ENCODE results near the gene BANK1.

Gene BANK1

DNA sequence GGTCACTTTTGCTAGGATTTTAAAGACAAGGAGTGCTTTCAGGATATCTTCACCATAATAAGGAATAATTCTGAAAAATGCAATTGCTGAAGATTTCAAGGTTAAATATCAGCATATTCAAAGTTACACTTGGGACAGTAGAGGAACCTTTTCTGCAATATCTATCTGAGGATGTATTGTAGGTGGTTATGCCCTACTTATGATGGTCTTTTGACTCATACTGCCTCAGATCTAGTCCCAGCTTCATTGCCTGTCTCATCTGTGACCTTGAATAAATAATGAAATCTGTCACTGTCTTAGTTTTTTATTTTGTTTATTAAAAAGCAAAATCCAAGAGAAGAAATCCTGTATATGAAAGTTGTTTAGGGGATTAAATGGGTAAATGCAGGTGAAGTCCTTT lies 2.9 kb downstream of the BANK1 start:
- DNase-seq (no peak), ATAC-seq (no peak)
- H3K4me1 Mint-ChIP-seq: peaks cover 20% of the 10 kb centered on the region
- no peak overlapping the region for H3K4me3 Mint-ChIP-seq
- peaks cover 0 to 5% of the 10 kb centered on the region in 2 donors for H3K9me3 Mint-ChIP-seq
- peaks cover 53% of the 10 kb centered on the region for H3K27me3 Mint-ChIP-seq
- no peak overlapping the region for H3K27ac Mint-ChIP-seq

DNA sequence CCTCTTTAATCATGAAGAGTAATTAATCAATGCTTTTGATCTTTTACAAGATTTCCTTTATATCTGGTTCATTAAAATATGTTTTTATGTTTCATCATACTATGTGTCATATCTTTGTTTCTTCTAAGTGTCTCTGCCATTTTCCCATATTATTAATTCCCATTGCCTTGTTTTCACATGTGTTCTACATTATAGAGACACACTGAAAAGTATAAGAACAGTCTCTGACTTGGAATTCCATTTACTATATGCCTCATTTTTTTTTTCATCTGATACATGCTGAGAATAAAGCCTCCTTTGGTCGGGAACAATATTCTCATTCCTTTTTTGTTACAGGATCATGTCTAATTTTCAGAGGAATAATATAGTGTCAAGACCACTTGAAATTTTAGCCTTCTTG lies 4.3 kb downstream of the BANK1 start:
- DNase-seq: no peak
- Mint-ChIP-seq H3K27ac (no peak overlapping the region), H3K9me3 (peaks cover 0 to 5% of the 10 kb centered on the region in 2 donors), H3K4me3 (no peak overlapping the region), H3K27me3 (peaks cover 53% of the 10 kb centered on the region), H3K4me1 (peaks cover 20% of the 10 kb centered on the region)
- ATAC-seq: no peak

DNA sequence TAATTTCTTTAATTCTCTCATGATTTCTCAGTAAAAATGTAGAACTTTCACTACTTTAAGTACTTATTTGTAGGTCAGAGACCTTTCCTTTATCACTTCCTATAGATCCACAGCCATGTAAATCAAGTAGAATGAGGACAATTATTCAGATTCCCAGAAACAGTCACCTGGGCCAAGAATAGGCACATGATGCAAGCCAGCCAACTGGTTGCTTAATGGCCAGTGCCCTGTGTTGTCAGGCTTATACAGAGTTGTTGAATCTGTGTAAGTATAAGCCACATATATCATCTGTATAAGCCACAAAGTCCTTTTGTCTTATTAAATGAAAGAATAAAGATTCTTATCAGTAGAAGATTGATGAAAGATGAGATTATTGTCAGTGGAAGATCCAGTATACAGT lies 5.2 kb downstream of the BANK1 start:
- no peak for ATAC-seq
- peaks cover 12% of the 10 kb centered on the region for H3K4me1 Mint-ChIP-seq

DNA sequence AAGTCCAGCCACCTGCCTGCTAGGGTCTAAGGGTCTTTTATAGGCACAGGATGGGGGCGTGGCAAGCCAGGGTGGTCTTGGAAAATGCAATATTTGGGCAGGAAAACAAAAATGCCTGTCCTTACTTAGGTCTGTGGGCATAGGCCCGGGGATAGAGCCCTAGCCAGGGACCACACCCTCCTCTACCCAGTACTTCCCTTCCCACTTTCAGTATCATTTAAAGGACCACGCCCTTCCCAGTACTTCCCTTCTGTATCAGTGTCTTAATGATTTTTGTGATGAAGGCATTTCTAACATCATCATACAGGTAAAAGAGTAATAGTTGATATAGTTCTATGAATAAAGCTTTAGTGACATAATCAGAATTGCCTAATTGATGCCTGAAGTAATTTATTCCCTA lies 11.4 kb downstream of the BANK1 start:
- no peak for ATAC-seq

More for the DNA sequence above, 5.2 kb downstream of the BANK1 start:
- peaks cover 46% of the 10 kb centered on the region for H3K27me3 Mint-ChIP-seq
- peaks cover 0 to 5% of the 10 kb centered on the region in 2 donors for H3K9me3 Mint-ChIP-seq
- H3K4me3 Mint-ChIP-seq: no peak overlapping the region
- no peak overlapping the region for H3K27ac Mint-ChIP-seq
- DNase-seq: no peak

DNA sequence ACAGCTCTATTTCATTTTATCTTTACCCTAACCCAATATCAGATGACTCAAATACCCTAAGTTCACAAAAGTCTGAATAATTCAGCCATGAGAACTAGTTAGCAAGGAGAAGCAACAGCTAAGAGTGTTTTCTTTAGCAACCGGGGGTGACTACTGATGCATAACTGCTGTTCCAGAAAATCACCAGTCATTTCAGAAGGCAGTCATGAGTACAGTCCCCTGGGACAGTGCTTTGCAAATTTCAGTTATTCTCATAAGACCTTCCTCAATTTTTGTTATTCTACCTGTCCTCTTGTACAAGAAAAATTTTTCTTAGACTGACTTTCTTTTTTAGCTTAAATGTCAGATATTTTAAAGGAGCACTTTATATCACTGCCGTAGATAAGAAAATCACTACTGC lies 16.4 kb downstream of the BANK1 start:
- no peak overlapping the region for H3K27ac Mint-ChIP-seq
- no peak for ATAC-seq

More for the DNA sequence above, 11.4 kb downstream of the BANK1 start:
- Mint-ChIP-seq H3K27ac (no peak overlapping the region), H3K4me3 (no peak overlapping the region), H3K9me3 (peaks cover 0 to 5% of the 10 kb centered on the region in 2 donors), H3K27me3 (peaks cover 11% of the 10 kb centered on the region), H3K4me1 (no peaks in the 10 kb centered on the region)
- DNase-seq: no peak

DNA sequence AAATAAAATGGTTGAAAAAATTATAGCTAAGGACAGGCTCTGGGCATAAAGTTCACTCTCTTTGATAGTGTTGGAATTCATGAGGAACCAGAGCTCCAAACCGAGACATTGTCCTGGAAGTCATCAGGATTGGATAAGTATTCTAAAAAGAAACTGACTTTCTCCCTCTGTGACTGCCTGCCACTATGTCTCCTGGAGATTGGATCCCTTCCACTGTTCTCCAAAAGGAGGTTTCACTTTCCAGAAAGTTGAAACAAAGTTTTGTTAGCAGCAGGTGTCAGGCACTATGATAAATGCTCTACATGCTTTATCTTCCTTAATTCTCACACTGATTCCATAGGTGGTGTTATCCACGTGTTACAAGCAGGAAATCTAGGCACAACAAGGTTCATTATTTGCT lies 16.8 kb downstream of the BANK1 start:
- Mint-ChIP-seq H3K9me3 (no peaks in the 10 kb centered on the region), H3K4me3 (no peak overlapping the region)

More for the DNA sequence above, 16.4 kb downstream of the BANK1 start:
- no peak for DNase-seq
- H3K4me3 Mint-ChIP-seq: no peak overlapping the region
- no peaks in the 10 kb centered on the region for H3K9me3 Mint-ChIP-seq
- H3K27me3 Mint-ChIP-seq: no peaks in the 10 kb centered on the region
- H3K4me1 Mint-ChIP-seq: no peaks in the 10 kb centered on the region

DNA sequence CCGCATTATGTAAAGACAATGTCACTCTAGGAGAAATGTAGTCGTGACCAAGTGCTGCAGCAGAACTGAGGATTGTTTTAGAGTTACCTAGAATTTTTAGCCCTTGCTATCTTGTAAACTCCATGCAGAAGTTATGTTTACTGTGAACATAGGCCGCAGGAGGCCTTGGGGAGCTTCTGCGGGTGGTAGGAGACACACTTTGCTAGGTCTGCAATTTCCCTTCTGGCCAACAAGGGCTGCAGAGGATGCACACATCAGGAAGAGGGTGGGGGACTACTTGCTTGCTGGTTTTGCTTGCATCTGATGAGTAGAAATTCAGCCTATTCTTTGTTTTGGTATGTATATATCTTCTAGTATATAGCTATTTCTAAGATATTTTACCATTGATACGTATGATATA lies 23.1 kb downstream of the BANK1 start:
- Mint-ChIP-seq H3K4me3 (no peak overlapping the region), H3K4me1 (no peaks in the 10 kb centered on the region), H3K27ac (no peak overlapping the region), H3K9me3 (no peaks in the 10 kb centered on the region), H3K27me3 (no peaks in the 10 kb centered on the region)
- ATAC-seq: no peak
- no peak for DNase-seq

More for the DNA sequence above, 16.8 kb downstream of the BANK1 start:
- Mint-ChIP-seq H3K27me3 (no peaks in the 10 kb centered on the region), H3K4me1 (no peaks in the 10 kb centered on the region), H3K27ac (no peak overlapping the region)
- DNase-seq (no peak), ATAC-seq (no peak)

DNA sequence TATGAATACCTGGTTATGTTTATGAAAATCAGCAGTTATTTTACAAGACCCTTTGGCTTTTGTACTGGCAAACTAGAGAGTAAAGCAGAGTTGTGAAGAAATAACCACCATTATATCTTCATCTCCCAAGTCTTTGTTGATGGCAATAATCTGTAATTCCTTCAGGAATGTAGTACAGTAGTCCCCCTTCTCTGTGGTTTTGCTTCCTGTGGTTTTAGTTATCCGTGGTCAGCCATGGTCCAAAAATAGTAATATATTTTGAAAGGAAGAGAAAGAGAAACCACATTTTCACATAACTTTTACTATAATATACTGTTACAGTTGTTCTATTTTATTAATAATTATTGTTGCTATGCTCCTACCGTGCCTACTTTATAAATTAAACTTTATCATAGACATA lies 27.8 kb downstream of the BANK1 start:
- Mint-ChIP-seq H3K27ac (no peak overlapping the region), H3K4me3 (no peak overlapping the region), H3K27me3 (no peaks in the 10 kb centered on the region), H3K9me3 (peaks cover 0 to 5% of the 10 kb centered on the region in 2 donors), H3K4me1 (no peaks in the 10 kb centered on the region)
- DNase-seq: no peak
- ATAC-seq: no peak

DNA sequence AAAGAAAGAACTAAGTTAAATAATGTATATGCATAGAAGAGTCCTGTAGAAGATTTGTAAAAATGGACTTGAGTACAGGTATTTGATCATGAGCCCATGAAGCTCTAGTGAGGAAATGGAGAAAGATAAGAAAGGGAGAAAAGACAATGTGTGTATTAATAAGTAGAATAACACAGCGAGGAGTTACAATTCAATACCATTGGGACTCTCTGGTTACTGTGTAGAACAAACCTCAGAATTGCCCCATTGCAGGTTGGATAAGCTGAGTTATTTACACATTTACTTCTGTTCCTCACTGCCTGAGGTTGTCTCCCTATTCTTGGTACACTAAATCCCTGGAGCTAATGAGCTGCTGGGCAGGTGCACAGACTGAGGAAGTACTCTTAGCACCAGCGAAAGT lies 33.3 kb downstream of the BANK1 start:
- ATAC-seq: no peak
- Mint-ChIP-seq H3K4me1 (no peaks in the 10 kb centered on the region), H3K9me3 (peaks cover 0 to 5% of the 10 kb centered on the region in 2 donors), H3K4me3 (no peak overlapping the region), H3K27ac (no peak overlapping the region), H3K27me3 (no peaks in the 10 kb centered on the region)
- no peak for DNase-seq

DNA sequence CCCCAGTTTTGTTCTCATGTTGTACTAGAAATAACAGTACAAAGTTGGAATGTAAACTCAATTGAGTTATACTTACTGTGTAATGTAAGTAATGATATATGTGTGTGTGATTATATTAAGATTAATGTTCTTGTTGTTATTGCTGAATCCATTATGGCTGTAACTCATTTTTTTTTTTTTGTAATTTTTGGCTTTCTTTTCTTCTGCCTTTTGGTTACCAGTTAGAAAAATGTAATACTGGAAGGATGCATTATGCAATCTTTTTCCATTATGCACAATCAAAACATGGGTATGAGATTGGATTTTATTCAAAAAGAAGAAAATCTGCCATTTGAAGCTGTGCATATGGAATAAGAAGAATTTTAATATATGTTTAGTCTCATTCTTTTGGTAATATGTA lies 34.0 kb downstream of the BANK1 start:
- Mint-ChIP-seq H3K27ac (no peak overlapping the region), H3K9me3 (peaks cover 0 to 5% of the 10 kb centered on the region in 2 donors), H3K4me1 (no peaks in the 10 kb centered on the region), H3K4me3 (no peak overlapping the region), H3K27me3 (no peaks in the 10 kb centered on the region)
- DNase-seq (no peak), ATAC-seq (no peak)

DNA sequence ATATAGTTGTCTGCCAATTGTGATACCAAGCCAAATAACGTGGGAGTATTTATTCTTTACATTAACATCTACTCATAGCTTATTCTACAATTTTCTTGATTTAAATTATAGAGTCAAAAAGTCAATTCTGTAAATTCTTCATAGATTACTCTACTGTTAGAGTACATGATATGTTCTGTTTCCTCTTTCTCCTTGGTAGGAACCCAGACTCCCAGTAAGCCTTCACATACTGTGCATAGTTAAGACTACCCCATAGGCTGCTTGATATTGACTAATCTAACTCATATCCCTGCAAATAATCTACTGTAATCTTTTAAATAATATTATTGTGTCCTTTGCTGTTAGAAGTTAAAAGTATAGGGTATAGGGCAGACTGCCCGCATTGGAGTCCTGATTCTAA lies 35.4 kb downstream of the BANK1 start:
- ATAC-seq (no peak), DNase-seq (no peak)
- Mint-ChIP-seq H3K27me3 (peaks cover under 1% of the 10 kb centered on the region), H3K9me3 (no peaks in the 10 kb centered on the region), H3K4me1 (no peaks in the 10 kb centered on the region), H3K27ac (no peak overlapping the region), H3K4me3 (no peak overlapping the region)

DNA sequence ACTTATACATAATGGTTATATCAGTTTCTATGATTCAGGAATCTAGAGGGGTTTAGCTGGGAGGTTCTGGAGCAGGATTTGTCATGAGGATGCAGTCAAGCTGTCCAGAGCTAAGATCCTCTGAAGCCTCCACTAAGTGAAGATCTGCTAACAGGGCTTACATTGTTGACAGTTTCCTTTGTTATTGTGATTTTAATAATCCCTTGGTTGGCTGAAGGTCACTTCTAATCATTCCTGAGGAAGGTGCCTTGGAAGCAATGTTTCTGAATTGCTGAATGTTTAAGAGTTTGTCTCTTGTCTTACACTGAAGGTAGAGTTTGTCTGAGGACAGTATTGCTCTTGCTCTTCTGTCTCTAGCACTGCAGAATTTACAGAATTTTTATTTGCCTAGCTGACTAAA lies 41.3 kb downstream of the BANK1 start:
- Mint-ChIP-seq H3K9me3 (no peaks in the 10 kb centered on the region), H3K4me1 (no peaks in the 10 kb centered on the region), H3K27ac (no peak overlapping the region), H3K4me3 (no peak overlapping the region), H3K27me3 (peaks cover 7% of the 10 kb centered on the region)
- no peak for ATAC-seq
- DNase-seq: no peak

DNA sequence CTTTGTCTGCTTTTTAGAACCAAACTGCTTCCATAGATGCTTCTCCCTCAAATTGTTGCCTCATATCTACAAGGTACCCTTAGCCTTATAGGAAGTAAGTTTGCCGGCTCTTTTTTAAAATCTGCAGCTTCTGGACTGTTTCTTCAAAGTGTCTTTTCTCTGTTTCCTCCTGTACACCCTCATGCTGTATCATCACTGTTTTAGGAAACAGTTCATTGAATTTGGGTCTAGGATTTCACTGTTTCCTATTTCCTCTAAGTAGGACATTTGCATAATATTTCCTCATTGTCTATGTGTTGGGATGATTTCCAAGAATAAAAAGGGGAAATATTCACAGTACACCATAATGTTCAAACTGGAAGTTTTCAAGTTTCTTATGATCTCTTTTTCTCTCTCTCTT lies 43.0 kb downstream of the BANK1 start:
- Mint-ChIP-seq H3K4me1 (no peaks in the 10 kb centered on the region), H3K9me3 (no peaks in the 10 kb centered on the region), H3K27me3 (peaks cover 7% of the 10 kb centered on the region), H3K27ac (no peak overlapping the region), H3K4me3 (no peak overlapping the region)
- no peak for ATAC-seq
- DNase-seq: no peak

DNA sequence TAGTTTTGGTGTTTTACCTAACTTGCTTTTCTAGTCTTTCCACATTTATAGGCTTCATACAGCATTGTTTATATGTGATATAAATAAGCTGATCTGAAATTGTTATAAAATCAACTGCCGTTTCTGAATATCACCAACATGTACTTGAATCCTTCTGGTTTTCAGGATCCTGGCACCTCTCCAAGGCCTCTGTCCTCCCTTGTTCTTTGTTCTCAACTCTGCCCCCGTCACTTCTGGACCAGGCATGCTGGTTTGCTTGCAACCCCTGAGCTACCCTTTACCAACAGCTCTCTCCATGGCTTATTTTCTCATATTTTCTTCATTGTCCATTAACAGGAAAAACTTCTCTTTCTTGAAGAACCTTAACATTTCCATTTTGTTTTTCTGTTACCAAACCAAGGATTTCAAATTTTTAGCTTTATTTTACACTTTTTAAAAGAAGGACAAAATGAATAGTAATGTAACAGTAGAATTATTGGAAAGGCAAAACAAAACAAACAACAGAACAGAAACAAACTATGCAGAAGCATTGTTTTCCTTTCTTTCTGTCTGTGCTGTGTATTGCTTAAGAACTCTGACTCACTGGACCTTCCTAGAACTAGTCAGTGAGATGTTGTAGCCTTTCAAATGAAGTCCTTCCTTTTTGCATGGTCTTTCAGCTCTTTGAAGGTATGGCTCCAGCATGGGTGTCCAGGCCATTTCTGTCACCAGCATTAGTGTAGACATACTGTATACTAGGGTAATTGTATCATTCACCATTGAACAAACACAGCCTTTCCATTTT lies 44.8 kb downstream of the BANK1 start:
- Mint-ChIP-seq H3K4me1 (no peaks in the 10 kb centered on the region), H3K27me3 (peaks cover 7% of the 10 kb centered on the region), H3K27ac (no peak overlapping the region), H3K4me3 (no peak overlapping the region), H3K9me3 (no peaks in the 10 kb centered on the region)
- DNase-seq (no peak), ATAC-seq (no peak)

DNA sequence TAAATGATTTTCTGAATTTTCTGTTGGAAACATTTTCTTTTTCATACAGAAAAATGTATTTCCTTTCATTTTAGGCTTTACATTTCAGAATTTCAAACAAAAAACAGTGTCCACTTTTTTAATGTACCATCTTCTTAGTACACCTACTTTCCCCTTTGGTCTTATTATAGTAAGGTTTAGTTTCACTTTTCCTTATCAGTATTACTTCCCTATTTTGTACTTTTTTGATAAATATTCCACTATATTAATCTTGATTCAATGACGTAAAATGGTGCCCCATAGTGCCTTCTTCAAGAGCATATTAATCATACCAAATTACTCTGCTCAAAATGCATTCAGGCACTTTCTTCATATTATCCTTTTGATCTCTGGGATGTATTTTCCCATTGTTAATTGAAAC lies 52.5 kb downstream of the BANK1 start:
- H3K9me3 Mint-ChIP-seq: peaks cover 0 to 7% of the 10 kb centered on the region in 2 donors
- no peaks in the 10 kb centered on the region for H3K27me3 Mint-ChIP-seq
- no peak overlapping the region for H3K4me3 Mint-ChIP-seq
- DNase-seq (no peak), ATAC-seq (no peak)
- no peak overlapping the region for H3K27ac Mint-ChIP-seq
- no peaks in the 10 kb centered on the region for H3K4me1 Mint-ChIP-seq

DNA sequence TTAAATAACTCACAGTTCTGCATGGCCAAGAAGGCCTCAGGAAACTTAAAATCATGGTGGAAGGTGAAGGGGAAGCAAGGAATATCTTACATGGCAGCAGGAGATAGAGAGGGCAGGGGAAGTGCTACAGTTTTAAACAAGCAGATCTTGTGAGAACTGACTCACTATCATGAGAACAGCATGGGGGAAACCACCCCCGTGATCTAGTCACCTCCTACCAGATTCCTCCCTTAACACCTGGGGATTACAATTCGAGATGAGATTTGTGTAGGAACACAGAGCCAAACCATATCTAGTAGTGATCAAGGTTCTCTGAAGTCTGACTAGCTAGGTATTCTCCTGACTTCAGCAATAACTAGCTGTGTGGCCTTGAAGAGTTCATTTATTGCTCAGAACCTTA lies 56.0 kb downstream of the BANK1 start:
- DNase-seq (no peak), ATAC-seq (no peak)
- no peak overlapping the region for H3K27ac Mint-ChIP-seq

DNA sequence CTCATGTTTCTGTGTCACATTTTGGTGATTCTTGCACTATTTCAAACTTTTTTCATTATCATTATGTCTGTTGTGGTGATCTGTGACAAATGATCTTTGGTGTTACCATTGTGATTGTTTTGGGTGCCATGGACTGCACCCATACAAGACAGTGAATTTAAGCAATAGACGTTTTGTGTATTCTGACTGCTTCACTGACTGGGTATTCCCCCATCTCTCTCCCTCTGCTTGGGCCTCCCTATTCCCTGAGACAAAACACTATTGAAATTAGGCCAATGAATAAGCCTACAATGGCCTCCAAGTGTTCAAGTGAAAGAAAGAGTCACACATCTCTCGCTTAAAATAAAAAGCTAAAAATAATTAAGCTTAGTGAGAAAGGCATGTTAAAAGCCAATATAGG lies 60.2 kb downstream of the BANK1 start:
- no peak for DNase-seq
- ATAC-seq: no peak
- no peak overlapping the region for H3K4me3 Mint-ChIP-seq
- H3K9me3 Mint-ChIP-seq: peaks cover 0 to 7% of the 10 kb centered on the region in 2 donors
- H3K27ac Mint-ChIP-seq: no peak overlapping the region
- no peaks in the 10 kb centered on the region for H3K27me3 Mint-ChIP-seq
- H3K4me1 Mint-ChIP-seq: no peaks in the 10 kb centered on the region

More for the DNA sequence above, 56.0 kb downstream of the BANK1 start:
- no peak overlapping the region for H3K4me3 Mint-ChIP-seq
- no peaks in the 10 kb centered on the region for H3K27me3 Mint-ChIP-seq
- no peaks in the 10 kb centered on the region for H3K4me1 Mint-ChIP-seq
- peaks cover 0 to 7% of the 10 kb centered on the region in 2 donors for H3K9me3 Mint-ChIP-seq
